H1 (cell line): Measurements from ENCODE around the gene TMIGD1. TPM values are rescaled to one million over a fixed set of nuclear protein-coding genes. Genes with fewer than 3 reads are reported as not detected.

ENCODE experiments used
- CTCF ChIP-seq, 3 experiments: IDR thresholded peaks; 1 replicate in 2 of 3; 2 replicates in 1 of 3; pipeline versions ENCODE4 v1.5.1 to v1.6.1; 2011; ENCODE audit warnings: low read length in 3 of 3, mild to moderate bottlenecking in 3 of 3, inconsistent platforms in 2 of 3, low read depth in 1 of 3, moderate library complexity in 1 of 3; ENCODE audit not compliant: insufficient read depth in 1 of 3; ENCODE audit errors: control extremely low read depth in 1 of 3
- RNF2 ChIP-seq: fragments of 200-900, 300-1000 bp; sonication (generic); IDR thresholded peaks from 2 replicates; pipeline ENCODE4 v1.7.1; 2016; ENCODE audit warnings: borderline replicate concordance, low read depth, mild to moderate bottlenecking, antibody characterized with exemption, low read length; ENCODE audit not compliant: poor library complexity, severe bottlenecking; ENCODE audit errors: missing control alignments
- USF2 ChIP-seq: IDR thresholded peaks from 2 replicates; pipeline ENCODE4 v1.6.1; 2011; ENCODE audit warnings: low read length, improper control_type of control experiment
- polyA plus RNA-seq, 7 experiments: library from polyadenylated mRNA; depleted of rRNA in 3 of 7; stranded (reverse) in 5 of 7; unstranded in 2 of 7; fragments of >200 nt in 5 of 7; fragments of 200-250 nt in 2 of 7; gene quantifications; 1 replicate in 5 of 7; 2 replicates in 1 of 7; 4 replicates in 1 of 7; pipeline versions ENCODE4 v1.2.1 to v1.2.3, GENCODE V29; 2011 to 2013; ENCODE audit warnings: missing spikeins in 2 of 7, mixed read lengths in 2 of 7
- total RNA-seq: library from RNA; stranded (reverse); fragmentation: NEBNext Ultra II Directional; extraction: Animal tissue kit (Norgen Biotek cat#: 25700); gene quantifications from 2 replicates; pipeline ENCODE4 v1.2.1, GENCODE V29; 2021

TMIGD1 gene
- total and polyA plus RNA-seq, 2 of the 8 experiments (the other 6 are each of a cell fraction or from before 2014, with no cell fraction given), result not detected

- no peak for TF ChIP-seq CTCF (IDR thresholded peaks at IDR 0.05; ENCODE audit: control extremely low read depth in 1 of 3, insufficient read depth in 1 of 3, low read depth in 1 of 3, low read length in 3 of 3)
- no peak for TF ChIP-seq RNF2
- TF ChIP-seq USF2, result no peak
- TF ChIP-seq, all 59 proteins: peak for 0
Observed at GRCh38 chr17:30316736-30317135, 17.1 kb downstream of the TMIGD1 start (continued).
